Renal cortical epithelial cell (primary cell): ENCODE data around the gene MEIS2. TPM values are rescaled to one million over a fixed set of nuclear protein-coding genes. Genes with fewer than 3 reads are reported as not detected.
"Not testable (repeated sequence)": the region's sequence is repeated elsewhere in the genome, so short reads cannot be mapped to it uniquely, and the experiment has no call there.

ENCODE experiments used
- DNase-seq: peaks from one replicate; pipeline ENCODE4 v3.0.0-alpha.2; 2011; ENCODE audit warnings: low read depth
- total RNA-seq: library from RNA; depleted of rRNA; stranded (reverse); fragments of >200 nt; gene quantifications from 2 replicates; pipeline ENCODE4 v1.2.3, GENCODE V29; 2014

Gene MEIS2
- total RNA-seq, 1 donor from 2014 or later, result 2.6 TPM

GRCh38 chr15:37009288-37009687 is 91.1 kb downstream of the MEIS2 start:
- DNase-seq, result no peak

DNA sequence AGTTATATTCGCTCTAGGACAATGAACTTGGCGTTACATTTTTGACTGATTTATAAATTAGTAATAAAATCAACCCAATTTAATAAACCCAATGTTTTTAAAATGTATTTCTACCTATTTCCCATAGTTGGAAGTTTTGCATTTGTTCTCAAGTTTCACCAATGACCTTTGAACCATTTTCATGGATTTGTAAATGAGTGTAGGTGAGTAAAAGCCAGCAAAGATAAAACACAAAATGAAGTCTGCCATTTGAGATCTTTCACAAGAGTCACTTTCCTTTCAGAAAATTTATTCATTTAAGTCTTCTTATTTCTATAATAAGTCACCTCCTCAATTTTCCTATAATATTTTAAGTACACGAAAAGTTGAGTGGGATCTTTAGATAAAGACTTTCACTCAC is 92.1 kb downstream of the MEIS2 start:
- no peak for DNase-seq

GRCh38 chr15:37007301-37007700 is 93.0 kb downstream of the MEIS2 start:
- no peak for DNase-seq

DNA sequence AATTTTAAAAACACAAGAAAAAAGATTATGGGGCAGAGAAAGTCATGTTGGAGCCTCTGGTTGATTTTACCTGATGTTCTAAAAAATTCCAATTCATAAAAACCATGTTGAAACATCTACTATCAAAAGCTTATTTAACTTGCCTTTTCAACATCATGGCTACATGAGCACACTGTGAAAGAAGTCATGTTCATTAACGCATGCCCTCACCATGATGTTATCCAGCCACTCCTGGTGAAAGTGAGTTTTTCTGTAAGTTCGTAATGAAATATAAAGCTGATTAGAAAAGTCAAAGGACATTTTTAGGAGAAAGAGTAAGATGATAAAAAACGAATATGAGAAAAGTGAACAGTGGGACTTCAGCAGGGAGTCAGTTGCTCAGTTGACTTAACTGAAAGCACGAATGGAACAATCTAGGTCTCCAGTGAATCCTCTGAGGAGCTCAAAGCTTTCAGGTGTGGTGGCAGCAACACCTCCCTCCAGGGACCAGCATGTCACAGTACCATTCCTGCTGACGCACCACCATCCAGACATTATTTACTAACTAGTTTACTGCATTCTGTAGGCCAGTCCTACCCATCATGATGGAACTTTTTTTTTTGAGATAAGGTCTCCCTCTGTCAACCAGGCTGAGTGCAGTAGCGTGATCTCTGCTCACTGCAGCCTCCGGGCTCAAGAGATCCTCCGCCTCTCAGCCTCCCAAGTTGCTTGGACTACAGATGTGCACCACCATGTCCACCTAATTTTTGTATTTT is 95.2 kb downstream of the MEIS2 start:
- no peak for DNase-seq

- no peak for DNase-seq
These were observed 95.9 kb downstream of the MEIS2 start for GRCh38 chr15:37004373-37004869.

DNA sequence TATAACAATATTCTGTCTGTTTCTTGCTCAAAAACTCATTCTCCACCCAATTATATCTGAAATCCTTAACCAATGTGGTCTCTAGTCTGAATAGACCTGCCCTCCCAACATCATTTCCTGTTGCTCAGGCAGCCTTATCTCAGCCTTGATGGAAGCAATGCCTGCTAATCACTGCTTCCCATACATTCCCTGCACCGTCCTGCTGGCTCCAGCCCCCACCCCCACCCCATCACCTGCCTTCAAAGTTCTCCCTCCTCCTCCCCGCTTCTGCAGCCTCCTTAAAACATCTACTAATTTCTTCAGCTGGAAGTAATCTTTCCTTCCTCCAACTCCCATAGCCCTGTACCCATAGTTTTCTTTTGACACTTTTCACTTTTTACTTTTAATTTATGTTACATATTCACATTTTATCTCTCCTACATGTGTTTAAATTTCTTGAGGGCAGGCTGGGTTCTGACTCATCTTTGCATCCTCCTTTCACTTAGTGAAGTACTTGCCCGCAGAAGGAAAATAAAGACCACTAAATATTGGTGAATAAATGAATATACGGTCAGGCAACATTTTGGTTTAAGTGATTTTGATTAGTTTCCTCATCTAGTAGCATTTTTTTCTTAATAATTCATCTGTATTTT is 98.2 kb downstream of the MEIS2 start:
- no peak for DNase-seq

GRCh38 chr15:37001417-37001816 is 98.9 kb downstream of the MEIS2 start:
- DNase-seq, result no peak

- DNase-seq, result no peak
These were observed 100.6 kb downstream of the MEIS2 start for GRCh38 chr15:36999778-37000177.

DNA sequence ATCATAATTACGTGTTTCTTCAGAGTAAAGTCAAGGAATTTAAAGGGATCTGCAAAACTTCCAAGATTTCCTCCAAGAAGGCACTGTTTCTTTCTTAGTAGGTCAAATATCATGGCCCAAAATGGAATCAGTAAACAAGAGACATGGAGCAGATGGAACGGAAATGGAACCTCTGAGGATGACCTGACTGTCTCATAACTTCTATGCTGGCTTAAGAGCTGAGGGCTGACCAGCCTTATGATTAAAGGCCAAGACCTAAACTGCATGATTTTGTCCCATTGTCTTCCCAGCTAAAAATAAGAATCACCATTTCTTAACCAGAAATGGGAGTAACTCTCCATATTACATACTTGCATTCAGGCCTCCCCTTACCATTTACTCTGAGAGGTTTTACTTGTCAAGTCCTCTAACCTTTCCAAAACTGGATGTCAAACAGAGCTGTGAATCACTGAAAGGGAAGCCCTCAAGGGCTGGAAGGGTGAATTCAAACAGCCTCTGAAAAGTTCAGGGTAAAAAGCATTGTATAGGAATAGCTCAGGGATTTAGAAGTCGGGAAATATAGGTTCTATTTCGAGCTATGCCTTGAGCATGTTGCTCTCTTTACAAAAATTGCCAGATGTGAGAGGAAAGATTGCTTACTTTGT is 103.7 kb downstream of the MEIS2 start:
- no peak for DNase-seq

DNA sequence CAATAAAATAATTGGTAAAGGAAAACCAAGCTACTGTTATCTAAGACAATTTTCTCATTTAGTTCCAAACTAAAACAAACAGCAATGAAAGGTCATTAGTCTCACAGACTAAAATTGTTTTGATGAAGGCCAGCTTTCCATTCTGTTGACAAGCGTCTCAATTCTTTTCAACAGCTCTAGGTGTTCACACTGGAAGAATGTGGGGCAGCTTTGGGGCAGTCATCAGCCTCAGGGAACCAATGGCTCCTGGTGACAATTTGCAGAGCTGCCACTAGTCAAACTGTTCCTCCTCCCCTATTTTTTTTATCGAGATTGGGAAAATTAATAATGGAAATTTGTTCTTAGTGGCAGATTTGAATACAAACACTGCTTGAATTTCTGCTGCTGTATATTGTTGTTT is 104.2 kb downstream of the MEIS2 start:
- no peak for DNase-seq

- no peak for DNase-seq
These were observed 105.6 kb downstream of the MEIS2 start for GRCh38 chr15:36994790-36995189.

DNA sequence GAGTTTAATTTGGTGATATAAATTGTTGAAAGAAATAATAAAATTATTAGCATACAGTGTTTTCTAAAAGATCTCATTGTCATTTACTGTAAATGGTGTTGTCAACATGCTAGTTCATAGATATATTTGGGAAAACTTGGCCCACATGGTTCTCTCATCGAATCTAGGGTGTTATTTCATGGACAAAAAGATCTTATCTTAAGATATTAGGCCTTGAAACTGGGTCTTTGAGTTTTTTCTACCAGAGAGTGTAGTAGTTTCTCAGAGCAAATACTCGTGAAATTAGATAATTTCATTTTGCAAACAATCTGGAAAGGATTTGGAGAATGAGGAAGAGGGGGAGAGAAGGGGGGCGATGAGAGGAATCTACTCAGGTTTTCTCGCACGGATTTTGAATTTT is 107.9 kb downstream of the MEIS2 start:
- DNase-seq, result no peak

- DNase-seq, result no peak
These were observed 111.4 kb downstream of the MEIS2 start for GRCh38 chr15:36988947-36989346.

DNA sequence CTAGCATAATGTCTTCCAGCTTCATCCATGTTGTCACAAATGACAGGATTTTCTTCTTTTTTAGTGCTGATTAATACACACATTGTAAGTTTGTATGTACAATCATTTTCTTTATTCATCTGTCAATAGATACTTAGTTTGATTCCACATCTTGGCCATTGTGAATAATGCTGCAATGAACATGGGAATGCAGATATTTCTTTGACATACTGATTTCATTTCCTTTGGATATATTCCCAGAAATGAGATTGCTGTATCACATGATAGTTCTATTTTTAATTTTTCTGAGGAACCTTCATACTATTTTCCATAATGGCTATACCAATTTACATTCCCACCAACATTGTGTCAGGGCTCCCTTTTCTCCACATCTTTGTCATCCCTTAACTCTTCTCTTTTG is 117.9 kb downstream of the MEIS2 start:
- DNase-seq, result no peak

- not testable (repeated sequence) for DNase-seq
These were observed 120.1 kb downstream of the MEIS2 start for GRCh38 chr15:36980281-36980680.

- DNase-seq, result no peak
These were observed 121.7 kb downstream of the MEIS2 start for GRCh38 chr15:36978625-36979024.

DNA sequence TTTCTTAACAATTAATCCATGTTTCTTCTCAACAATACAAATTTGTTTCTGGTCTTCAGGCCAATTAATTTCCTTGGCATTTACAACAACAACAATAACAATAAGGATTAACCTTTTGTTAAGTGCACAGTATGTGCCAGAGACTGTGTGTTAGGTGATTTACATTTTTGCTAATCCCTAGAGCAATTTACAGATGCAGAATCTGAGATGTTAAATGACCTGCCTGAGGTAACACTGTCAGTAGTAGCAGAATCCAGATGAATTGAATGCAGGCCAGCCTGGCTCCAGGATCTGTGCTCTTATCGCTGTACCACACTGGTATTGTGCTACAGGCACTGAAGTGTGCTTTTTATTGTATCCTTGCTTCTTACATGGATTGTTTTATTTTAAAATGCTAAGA is 122.2 kb downstream of the MEIS2 start:
- DNase-seq, result no peak

DNA sequence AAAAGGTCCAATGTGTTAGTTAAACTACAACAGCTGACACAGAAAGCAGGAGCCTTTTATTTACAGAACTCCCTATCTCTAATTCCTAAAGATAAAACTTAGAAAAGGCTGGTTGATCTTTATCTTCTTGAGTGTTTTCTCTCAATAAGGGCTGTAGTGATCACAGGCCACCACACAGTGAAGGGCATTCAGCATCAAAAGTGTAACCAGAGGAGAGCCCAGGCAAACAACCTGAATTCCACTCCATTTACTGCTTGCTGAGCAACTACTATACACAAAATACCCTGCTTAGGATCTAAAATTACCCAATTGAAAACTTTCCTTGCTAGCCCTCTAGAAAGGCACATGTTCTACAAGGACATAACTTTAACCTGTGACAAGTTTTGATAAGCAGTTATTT is 122.7 kb downstream of the MEIS2 start:
- no peak for DNase-seq

- DNase-seq, result no peak
These were observed 127.6 kb downstream of the MEIS2 start for GRCh38 chr15:36972704-36973103.

- DNase-seq, result no peak
These were observed 129.8 kb downstream of the MEIS2 start for GRCh38 chr15:36970522-36970921.

DNA sequence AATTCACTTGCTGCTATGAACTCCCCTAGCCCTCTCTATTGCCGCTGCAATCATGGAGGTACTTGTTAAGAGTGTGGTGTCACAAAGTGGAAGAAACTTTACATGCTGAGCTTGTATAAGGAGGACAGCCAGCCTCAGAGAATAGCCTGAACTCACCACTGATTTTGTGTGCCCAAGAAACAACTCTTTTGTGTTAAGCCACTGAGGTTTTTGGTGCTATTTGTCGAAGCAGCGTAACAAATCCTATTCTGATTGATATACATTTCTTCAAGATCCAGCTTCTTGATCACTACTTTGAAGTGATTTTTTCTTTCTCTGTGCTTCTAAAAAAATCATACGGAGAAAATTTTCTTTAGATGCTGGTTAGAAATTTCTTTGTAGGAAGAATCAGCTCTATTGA is 132.4 kb downstream of the MEIS2 start:
- DNase-seq, result no peak

DNA sequence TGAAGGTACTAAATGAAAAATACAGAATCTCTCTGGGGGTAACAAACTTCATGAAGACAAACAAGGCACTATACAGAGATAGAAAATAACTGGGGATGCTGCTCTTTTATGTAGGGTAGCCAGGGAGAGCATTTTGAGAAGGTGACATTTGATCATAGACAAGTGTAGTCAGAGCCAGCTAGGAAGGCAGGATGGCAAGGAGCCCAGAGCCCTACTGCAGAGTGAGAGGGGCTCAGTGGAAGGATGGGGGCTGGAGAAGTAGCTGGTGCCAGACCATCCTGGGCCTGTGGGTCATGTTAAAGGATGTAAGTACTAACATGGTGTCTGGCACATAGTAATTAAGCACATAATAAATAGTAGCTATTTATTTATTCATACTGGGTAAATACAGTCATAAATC is 133.6 kb downstream of the MEIS2 start:
- DNase-seq, result no peak
